NCI-H1092 treated with DMSO at 0.1 percent for 48 hours (cell line): ENCODE data around the gene KRTAP5-6.
A peak's percentile ranks its signal among the peaks of the same experiment; 100 is the strongest.

Experiments
- DNase-seq: peaks from one replicate; lab custom pipeline; 2025; lab: John Stamatoyannopoulos, UW

The KRTAP5-6 gene, protein sequence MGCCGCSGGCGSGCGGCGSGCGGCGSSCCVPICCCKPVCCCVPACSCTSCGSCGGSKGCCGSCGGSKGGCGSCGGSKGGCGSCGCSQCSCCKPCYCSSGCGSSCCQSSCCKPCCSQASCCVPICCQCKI

DNA sequence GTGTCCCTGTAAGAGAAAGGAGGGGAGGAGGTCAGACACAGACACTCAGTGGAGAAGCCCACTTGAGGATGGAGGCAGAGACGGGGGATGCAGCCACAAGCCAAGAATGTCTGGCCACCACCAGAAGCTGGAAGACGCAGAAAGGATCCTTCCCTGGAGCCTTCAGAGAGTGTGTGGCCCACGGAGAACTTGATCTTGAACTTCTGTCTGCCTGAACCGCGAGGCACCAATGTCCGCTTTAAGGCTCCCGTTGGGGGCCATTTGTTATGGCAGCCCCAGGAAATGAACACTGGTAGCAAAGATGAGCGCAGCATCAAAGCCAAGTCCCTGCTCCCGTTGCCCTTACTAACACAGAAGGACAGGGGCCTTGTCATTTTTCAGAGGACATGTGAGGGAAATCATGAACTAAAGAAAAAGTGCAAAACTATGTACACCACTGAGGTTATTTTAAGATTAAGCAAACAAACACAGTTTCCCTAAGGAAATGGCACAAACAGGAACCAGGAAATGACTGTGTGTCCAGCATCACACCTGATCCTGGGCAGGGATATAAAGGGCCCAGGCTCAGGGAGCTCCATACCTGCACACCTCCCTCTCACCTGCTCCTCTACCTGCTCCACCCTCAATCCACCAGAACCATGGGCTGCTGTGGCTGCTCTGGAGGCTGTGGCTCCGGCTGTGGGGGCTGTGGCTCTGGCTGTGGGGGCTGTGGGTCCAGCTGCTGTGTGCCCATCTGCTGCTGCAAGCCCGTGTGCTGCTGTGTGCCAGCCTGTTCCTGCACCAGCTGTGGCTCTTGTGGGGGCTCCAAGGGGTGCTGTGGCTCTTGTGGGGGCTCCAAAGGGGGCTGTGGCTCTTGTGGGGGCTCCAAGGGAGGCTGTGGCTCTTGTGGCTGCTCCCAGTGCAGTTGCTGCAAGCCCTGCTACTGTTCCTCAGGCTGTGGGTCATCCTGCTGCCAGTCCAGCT lies at the start of gene KRTAP5-6:
Gene KRTAP5-6 (plus strand): TSS at position 588 of the 963 bp plus-strand sequence. CDS start 51 bp downstream, at position 639.
- DNase-seq: no peak

DNA sequence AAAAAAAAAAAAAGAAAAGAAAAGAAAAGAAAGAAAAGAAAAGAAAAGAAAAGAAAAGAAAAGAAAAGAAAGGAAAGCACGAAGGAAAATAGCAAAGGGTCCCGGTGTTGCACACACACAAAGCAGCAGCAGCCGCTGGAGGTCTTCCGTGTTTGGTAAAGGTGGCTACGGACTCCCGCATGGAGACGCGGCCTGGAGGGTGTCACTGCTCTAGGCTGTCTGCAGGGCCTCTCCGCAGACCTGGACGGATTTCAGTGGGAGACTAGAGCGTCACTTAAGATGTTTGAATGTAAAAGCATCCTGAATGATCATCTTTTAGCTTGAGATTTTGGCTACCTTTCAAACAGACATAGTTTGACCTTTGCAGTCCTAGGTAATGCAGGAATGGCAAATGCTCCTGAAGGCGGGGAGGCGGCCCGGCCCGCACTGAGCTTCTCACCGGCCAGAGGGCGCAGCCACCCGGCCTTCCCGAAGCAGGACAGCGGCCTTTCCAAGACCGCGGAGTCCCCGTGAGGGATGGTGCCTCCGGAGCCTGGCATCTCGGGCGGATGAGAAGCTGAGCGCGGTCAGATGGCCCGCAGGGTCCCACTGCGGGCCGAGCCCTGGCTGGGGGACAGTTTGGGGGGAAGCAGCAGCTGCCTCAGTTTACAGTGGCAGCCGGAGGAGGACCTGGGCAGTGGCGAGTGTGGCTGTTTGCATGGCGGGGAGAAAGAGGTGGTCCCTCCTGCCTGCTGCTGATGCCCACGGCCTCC lies 48.9 kb upstream of the KRTAP5-6 start:
- no peak for DNase-seq

DNA sequence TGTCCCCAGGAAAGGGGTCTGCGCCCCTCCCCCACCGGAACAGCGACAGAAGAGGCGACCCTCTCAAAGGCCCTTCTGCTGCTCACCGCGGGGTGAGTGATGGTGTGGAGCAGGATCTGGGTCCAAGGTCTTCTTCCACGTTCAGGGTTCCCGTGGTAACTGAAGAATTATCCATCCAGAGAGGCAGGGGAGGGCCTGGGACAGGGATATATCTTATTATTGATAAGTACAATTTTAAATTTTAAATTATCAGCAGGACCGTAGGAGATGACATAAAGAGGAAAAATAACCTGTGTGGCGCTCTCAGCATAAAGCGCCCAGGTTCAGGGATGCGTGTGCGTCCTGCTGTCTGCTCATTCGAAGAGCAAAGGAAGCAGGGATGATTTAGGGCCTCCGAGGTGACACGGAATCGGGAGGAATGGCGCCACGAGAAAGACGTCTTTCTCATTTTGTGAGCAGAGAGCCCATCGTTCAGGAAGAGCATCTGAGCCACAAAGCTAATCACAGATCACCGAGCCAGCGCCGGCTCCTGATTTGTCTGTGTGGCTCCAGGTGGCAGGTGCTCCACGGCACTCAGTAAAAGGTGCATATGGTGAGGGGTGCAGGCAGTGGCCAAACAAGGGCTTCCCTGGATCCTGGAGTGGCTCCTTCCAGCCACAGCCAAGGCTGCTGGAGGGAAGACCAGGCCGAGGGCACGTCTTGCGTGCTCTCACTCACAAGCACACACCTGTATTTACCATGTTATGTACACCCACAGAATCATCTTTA lies 48.2 kb upstream of the KRTAP5-6 start:
- DNase-seq: no peak

DNA sequence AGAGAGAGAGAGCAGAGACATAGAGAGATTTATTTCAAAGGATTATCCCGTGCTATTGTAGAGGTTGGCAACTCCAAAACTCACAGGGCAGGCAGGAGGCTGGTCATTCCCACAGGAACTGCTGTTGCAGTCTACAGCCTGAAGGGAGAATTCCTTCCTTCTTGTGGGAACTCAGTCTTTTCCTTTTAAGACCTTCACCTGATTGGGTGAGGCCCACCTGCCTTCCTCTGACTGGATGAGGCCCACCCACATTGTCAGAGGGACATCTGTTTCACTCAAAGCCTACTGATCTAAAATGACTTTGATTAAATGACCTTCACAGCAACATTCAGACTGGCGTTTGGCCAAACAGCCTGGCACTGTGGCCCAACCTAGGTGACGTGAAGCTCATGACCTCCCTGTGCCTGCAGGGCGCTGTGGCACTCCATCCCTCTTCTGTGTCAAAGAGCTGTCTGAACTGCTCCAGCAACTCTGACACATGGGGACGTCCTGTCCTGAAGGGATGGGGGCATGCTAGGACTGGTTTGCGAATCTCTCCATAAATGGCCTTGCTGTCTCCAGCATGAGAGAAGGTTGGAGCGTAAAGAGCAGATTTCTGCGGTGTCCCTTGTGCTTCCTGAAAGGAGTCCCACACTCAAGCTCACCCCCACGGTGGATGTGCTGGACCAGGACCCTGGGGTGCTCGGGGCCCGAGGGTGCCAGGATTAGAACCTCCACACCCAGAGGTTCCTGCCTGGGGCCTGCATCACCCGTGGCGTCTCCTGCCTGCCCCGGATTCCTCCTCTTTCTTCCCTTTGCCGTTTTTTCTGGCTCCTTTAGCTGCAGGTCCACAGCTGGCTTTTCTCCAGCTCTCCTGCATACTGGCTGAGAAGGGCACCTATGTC lies 46.7 kb upstream of the KRTAP5-6 start:
- DNase-seq: peak; percentile 15

DNA sequence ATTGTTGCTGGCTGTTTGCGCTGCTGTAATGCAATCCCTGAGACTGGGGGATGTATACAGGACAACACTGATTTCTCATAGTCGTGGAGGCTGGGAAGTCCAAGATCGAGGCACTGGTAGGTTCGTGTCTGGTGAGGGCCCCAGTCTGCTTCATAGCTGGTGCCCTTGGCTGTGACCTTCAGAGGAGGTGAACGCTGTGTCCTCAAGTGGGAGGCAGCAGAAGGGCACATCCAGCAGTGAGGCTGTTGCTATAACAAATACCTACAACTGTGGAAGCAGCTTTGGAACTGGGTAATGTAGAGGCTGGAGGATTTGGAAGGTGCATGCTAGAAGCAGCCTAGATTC lies 46.1 kb upstream of the KRTAP5-6 start:
- no peak for DNase-seq

DNA sequence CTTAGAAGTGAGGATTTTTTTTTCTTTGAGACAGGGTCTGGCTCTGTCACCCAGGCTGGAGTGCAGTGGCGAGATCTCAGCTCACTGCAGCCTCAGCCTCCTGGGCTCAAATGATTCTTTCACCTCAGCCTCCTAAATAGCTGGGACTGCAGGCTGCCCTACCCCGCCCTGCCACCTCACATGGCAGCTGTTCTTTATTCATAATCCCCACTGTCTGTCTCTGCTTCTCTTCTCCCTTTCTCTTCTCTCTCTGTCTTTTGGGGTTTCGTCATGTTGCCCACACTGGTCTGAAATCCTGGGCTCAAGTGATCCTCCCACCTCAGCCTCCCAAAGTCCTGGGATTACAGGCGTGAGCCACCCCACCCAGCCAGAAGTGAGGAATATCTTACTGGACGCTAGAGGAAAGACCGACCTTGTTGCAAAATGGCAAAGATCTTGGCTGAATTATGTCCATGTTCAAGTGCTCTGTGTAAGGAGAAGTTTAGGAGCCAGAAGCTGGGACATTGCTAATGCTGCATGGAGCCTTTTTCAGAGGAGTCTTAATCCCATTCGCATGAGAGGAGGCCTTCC lies 45.5 kb upstream of the KRTAP5-6 start:
- DNase-seq: no peak

DNA sequence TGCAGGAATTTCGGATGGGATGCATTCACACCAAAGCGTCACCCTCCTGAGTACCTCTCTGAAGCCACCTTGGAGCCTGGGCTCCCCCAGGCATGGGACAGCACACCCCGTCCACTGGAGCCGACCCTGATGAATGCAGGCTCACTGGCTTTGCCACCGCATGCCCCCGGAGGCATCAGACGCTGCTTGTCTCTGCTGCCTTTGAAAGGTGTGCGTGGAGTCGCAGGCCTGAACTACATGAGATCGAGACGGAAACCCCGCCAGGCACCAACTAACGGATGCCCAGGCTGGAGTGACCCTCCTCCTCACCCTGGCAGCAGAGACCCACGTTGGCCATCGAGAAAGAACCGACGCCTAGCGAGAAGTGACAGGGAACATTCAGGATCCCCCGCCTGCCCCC lies 45.0 kb upstream of the KRTAP5-6 start:
- DNase-seq: no peak

DNA sequence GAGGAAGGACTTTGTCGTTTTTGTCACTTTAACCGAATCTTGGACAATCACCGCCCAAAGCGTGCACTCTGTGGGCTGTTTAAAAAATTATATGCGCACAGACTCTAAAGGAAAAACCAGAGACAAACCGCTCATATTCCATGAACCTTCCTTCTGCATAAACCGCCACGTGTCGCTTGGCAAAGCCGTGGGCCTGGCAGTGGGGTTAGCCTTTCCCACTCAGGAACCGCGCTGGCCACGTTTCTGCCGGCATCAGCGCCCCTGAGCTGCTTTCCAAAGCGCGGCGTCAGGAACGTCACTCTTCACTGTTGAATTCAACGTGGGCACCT lies 44.6 kb upstream of the KRTAP5-6 start:
- no peak for DNase-seq

DNA sequence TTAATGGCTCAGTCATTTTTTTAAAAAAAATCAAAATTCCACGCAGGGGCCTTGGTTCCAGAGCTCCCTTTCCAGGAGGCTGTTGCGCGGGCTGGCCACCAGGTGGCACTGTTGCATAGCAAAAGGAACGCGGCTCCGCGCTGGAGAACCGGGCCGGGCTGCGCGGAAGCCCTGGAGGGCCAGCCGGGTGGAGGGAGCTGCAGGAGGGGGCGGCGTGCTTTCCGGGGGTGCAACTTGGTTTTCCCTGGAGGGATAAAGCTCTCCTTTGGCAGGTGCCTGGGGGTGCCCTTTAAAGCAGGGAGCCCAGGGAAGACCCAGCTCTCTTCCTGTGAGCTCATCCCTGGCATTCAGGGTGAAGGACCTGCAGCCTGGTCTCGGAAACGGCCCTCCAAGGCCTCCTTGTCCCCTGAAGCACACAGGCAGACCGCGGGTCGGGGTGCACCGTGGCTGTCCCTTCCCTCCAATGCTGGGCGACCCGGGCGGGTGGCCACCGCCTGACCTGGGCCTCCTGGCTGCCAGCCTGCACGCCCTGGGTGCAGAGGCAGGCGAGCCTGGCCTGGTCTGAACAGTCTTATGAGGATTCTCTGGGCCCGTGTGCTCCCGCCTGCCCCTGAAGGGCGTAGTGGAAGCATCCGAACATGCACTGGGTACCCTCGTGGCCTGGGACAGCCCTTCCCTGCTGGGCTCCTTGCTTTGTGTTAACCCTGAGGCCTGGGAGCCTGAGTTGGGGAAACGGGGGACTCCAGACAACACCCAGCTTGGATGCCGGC lies 44.0 kb upstream of the KRTAP5-6 start:
- DNase-seq: peak; percentile 35

DNA sequence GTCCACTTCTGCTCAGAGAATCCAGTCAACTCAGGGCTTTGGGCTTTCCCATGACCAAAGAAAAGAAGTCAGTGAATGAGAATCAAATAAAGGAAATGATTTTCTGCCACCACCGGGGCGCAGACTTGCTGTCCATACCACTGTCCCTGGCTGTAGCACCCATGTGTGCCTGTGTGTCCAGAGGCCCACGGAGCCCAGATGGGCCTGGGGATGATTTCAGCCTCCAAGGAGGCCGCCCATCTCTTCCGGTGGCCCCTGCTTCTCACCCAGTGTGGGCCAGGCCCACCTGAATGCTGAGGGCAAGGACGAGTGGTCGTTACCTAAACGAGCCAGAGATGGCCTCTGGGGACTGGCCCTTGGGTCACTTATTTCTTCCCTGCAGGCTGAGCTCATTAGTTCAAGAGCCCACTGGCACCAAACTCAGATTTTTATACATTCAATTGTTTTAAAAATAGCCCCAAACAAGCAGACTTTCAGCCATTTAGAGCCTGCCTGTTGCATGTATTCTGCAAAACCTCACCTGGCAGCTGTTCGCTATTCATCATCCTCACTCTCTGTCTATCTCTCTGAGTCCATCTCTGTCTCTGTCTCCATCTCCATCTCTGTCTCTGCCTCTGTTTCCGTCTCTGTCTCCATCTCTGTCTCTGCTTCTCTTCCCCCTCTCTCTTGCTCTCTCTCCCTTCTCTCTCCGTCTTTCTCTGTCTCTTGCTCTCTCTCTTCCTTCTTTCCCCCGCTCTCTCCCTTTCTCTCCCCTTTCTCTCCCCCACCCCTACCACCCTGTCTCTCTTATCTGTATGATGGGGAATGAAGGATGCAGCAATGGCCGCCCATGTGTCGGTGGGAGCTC lies 43.2 kb upstream of the KRTAP5-6 start:
- DNase-seq: no peak

DNA sequence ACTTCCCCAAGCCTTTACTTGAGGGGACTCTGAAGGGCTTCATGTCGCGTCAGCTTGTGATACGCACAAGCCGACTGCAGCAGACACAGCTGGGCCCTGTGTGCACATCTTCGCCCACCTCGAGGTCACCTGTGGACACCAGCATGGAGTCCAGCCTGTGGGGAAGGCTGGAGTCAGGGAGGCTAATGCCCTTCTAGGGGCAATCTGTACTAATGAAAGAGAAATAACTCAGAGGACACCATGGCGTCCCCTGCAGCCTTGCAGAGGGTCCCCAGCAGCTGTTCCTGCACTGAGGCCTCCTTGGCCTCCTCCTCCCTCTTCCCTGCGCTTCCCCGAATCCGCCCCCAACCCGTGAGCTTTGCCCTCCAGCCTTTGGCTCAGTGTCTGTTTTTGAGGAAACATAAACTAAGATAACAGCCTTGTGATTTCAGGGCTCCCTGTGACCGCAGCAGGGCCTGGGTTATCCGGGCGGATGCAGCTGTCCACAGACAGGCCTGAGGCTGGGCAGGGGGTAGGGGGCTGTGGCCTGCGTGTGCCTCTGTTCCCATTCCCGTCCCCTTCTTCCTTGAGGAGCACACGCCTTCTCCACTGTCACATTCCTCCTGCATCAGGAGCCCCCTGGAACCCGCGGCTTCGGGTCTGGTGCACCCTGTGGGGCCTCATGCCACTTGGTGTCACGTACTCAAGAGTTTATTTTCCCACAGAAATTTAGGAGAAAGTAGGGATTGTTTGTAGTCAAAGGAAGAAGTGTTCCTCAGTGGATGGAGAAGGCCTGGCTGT lies 42.4 kb upstream of the KRTAP5-6 start:
- no peak for DNase-seq

DNA sequence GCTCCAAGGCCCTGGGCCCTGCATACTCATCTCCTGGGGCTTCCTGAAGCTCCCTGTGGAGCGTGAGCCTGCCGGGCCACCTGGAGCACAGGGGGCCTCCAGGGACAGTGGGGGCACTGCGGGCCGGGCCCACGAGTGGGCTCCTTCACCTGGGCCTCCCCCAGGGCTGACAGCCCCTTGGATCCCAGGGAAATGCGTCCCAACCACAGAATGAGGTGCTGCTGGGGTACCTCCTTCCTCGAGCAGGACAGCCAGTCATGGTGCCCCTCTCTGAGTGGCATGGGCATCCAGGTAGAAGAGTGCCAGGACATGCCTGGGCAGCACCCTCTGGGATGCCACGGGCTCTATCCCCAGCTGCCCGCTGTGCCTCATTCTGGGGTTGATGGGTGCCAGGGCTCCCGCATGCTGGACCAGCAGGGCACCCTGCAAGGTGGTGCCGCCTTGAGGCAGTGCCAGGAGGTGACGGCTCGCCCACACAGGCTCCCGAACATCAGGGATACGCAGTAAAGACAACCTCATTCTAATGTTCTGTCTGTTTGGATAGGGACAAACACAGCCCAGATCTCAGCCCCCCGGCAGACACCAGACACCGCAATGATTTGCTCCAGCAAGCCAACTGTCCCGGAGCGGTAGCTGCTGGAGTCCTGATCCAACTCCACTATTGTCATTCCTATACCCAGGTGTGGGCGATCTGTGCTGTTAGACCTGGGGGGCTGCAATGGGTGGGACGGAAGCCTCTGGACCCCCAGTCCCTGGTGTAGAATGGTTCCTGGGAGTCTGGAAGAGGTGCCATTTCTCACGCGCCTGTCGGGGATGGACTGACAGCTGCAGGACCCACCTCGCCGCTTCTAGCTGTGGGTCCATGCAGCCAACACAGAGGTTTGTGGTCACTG lies 41.6 kb upstream of the KRTAP5-6 start:
- DNase-seq: no peak

DNA sequence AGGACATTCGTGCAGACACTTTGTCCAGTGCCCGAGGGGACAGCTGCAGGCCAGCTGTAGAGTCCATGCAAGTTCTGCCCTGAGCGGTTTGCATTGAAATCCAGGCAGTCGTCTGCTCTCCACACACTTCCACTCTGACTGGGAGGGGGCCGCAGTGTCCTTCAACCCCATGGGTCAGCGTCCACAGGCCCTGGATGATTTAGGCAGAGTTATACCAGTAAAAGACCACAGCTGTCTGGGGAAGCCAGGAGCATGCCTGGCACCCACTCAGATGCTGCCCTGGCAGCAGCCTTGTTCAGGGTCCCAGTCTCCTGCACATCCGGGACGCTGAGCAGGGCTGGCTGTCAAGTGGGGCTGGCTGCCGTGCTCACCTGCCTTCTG lies 40.9 kb upstream of the KRTAP5-6 start:
- no peak for DNase-seq

DNA sequence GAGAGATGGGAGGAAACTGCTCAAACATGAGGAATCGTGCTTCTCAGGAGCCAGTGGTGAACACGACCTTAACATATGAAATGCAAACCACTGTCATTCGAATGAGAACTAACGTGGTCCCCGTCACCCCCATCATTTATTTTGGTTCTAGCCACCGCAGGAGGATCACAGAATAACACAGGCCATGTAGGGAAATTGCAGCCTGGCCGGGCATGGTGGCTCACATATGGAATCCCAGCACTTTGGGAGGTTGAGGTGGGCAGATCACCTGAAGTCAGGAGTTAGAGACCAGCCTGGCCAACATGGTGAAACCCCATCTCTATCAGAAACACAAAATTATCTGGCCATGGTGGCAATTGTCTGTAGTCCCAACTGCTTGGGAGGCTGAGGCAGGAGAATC lies 40.3 kb upstream of the KRTAP5-6 start:
- no peak for DNase-seq

DNA sequence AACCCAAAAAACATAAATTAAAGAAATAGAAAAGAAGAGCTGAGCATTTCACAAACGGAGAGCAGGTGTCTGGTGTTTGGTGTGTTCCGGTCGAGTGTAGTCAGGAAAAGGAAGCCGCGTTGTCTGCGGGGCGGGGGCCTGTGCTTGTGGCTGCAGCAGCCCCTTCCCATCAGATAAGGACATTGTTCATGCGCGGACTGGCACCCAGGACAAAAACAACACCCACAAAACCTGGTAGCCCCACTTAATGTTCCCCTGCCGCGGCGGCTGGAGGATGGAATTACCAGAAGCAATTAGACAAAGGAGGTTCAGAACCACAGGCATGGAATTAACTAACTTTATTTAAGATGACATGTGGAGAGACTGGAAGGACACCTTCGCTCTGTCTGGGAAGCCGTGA lies 37.5 kb upstream of the KRTAP5-6 start:
- DNase-seq: no peak

DNA sequence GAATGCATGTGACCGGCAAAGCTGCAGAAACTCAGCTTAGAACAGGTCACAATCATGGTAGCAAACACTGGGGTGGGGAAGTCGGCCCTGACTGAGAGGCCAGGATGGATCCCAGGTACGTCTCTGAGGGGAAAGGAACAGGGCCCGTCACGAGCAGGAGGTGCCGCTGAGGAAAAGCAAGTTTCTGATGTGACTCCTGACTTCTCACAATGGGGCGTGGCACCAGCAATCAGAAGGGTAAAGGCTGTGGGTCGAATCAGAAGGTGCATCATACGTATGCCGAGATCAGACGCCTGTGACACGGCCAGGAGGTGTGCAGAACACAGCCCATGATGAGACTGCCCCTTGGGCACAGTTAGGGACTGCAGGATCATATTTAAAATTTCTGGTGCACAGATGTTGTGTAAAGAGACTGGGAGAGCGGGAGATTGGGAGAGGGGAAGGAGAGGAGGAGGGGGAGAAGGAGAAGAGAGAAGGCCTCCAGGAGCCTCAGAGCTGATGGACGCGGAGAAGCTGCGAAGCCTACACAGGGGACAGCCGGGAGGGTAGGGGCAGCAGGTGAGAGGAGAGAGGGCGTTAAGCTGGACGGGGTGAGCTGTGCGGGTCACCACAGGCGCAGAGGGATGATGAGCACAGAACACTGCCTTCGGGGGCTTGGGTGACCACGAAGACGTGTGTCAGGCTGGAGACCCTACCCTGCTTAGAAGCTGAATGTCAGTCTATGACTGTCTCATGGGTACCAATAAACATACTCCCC lies 36.7 kb upstream of the KRTAP5-6 start:
- no peak for DNase-seq
